Dedifferentiated amniotic fluid mesenchymal stem cell (primary cell): Measurements from ENCODE around the gene SNX6.
"Not testable (repeated sequence)": the region's sequence is repeated elsewhere in the genome, so short reads cannot be mapped to it uniquely, and the experiment has no call there.

Source experiments
- DNase-seq: peaks from one replicate; pipeline ENCODE4 v3.0.0-alpha.2; 2016; ENCODE audit errors: extremely low spot score

SNX6 gene

GRCh38 chr14:34521071-34521470 lies 108.9 kb downstream of the SNX6 start:
- DNase-seq = not testable (repeated sequence)

GRCh38 chr14:34520304-34520970 lies 109.5 kb downstream of the SNX6 start:
- DNase-seq = not testable (repeated sequence)
